HG02973 (cell line): Measurements from ENCODE around the gene MSI2.

Experiments used
- ATAC-seq: cut with Tn5 transposase; IDR thresholded peaks from one replicate; pipeline ENCODE4 v1.9.1; 2021; ENCODE audit warnings: moderate library complexity; ENCODE audit not compliant: unreplicated experiment

The MSI2 gene

DNA sequence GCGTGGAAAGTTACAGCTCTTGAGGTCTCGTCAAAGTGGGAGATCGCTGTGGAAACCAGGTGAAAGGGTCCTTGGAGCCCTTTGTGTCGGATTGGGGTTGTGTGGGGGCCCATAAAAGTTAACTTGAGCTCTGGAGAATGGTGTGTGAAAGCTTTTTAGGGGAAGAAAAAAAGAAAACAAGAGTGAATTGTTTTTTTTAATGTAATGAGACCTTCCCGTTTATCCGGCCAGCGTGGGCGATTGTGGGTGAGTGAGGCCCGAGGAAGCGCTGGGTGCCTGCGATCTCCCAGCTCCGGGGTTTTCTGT lies 150.6 kb downstream of the MSI2 start:
- no peak for ATAC-seq

DNA sequence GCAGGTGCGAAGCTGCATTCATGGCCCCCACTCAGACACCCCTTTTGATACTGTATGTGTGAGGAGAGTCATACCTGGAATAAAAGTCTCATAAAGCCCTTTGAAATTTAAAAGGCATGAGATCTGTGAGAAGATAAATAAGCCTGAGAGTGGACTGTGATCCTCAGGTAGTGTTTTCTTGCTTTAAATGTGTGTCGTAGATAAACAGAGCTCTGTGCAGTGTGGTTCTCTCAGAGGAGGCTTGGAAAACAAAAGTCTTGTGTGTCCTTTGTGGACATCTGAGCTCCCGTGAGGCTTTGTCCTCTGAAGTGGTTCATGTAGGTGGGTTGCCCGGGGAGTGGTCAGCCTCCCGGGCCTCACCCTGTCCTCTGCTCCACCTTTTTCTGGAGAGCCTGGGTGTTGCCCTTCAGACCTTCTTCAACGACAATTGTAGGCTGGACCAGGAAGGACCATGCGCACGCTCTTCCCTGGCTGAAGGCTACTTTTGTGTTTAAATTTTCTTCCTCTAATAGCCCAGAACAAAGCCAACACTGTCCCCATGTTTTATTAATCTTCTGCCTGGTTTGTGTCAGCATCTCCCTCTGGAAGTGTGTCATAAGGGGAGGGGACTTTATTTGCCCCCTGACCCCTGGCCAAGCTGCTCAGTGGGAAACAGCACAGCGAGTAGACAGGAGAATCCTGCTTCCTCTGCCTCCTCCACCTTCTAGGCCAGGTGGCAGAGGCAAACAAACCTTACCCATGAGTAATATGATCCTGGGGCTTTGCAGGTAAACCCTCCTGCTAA lies 151.2 kb downstream of the MSI2 start:
- no peak for ATAC-seq

DNA sequence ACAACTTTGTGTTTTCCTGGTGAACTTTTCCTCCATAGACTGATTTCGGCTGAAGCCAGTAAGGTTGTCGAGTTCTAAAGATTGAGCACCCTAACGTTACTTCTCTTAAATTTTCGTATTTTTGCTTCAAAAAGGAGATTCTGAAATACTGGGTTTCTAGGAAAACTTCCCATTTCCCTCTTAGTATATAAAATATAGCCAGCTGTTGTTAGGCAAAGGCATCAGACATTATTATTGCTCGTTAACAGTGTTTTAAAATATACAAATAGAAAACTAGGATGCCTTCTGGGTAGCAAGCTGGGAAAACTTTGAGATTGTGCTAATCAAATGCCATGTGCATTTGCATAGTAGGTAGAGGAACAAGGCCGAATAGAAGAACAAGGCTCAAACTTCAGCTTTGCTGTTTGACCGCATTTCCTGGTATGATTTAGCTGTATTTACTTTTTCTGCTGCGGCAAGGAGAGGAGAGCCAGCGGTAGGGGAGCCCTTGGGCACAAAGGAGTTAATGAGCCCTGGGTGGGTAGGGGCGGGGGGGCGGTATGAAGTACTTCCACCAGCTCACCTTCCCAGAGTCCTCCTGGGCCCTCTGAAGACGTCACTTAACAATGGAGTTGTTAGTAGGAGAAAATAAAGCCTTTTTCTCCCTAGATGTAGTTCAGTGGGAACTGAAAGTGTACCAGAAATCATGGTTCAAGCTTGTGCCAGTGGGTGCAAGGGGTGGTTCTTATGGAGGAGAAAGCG lies 151.9 kb downstream of the MSI2 start:
- ATAC-seq = peak; percentile 50

DNA sequence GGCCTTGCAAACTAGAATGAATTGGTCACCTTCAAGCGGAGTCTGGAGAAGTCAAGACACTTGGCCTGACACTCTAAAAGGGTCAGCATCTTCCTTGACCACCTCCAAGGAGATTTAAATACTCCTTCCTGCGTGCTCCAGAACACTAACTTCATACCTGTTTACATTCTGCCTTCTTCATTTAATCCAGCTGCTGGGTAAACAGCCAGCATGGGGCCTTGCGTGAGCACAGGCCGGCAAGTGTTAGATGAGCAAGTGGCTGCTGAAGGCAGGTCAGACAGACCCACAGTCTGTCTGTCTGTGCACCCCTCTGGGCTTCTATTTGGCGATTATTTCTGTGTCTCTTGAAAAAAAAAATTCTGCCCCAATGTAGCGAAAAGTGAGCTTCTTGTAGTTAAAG lies 153.8 kb downstream of the MSI2 start:
- ATAC-seq = no peak

DNA sequence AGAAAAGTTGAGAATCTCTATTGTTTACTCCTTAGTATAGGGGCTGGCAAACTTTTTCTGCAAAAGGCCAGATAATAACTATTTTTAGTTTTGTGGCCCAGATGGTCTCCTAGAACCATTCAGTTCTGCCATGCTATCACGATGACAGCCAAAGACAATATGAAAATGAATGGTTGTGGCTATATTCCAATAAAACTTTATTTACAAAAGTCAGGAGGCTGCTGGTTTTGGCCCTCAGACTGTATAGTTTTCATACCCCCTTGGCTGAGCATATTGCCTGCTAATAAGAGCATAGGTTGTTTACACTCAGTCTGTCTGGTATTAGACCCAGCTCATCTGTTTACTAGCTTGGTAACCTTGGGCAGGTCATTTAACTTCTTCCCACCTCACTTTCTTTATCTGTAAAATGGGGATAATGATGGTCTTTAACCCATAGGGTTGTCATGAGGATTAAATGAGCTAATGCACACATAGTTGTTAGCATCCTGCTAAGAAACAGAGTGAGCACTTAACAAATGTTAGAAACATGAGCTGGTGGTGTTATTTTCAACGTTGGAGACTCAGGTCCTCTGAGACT lies 156.3 kb downstream of the MSI2 start:
- no peak for ATAC-seq

DNA sequence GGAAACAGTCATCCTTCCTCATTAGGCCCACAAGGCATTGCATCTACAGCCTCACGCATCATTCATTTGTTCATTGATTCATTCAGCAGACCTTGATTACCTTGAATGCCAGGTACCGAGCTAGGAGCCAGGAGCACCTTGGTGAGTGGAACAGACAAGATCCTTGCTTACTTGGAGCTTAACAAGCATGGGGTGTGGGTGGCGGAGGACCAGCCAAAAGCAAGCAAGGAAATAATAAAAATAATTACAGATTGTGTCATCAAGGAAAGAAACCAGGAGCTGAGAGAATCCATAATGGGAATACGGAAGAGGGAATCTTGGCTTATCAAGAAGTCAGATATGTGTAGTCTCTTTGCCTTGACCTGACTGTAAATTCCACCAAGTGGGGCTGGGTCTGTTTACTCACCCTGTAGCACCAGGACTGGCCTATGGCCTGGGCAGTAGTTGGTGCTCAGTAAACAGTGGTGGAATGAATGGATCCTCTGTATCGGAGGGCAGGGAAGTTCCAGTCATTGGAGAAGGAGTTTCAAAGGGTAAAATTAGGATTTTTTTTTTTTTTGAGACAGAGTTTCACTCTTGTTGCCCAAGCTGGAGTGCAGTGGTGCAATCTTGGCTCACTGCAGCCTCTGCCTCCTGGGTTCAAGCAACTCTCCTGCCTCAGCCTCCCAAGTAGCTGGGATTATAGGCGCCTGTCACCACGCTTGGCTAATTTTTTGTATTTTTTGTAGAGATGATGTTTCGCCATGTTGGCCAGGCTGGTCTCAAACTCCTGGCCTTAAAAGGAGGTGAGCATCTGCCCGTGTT lies 157.7 kb downstream of the MSI2 start:
- no peak for ATAC-seq

DNA sequence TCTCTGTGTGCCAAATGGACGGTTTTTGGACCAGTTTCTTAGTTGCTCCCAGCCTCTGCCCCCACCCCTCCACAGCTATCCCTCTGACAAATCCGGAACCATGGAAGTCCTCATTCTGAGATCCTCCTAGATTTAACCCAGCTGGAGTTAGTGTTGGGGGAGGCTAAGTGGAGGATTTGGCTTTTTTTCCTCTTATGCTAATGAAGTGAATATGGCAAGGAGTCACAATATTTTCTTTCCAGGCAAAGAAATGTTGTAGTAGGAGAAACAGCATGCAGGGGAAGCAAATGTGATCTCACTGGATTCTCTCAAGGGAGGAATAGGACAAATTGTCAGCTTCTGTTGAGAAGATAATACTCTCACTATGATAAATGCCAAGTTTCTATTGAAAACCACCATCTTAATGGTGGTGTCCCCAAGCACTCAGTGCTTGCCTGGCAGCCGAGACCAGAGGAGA lies 159.5 kb downstream of the MSI2 start:
- no peak for ATAC-seq

DNA sequence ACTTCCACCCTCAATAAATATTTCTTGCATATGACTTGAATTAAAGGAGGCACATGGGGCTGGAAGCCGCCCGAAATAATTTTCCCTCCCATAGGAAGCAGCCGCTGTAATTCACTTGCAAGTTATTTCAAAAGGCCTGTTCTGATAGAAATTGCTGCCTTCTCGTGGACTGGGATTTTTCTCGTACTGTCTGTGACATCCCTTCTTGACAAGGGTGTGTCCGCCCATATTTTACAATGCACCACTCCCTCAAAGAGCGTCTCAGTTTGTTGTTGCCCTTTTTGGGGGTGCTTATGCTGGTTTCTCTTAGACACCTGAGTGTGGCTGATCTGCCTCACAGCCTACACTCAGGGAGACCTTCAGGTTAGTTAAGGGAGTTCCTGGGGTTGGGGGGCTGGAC lies 160.0 kb downstream of the MSI2 start:
- no peak for ATAC-seq

DNA sequence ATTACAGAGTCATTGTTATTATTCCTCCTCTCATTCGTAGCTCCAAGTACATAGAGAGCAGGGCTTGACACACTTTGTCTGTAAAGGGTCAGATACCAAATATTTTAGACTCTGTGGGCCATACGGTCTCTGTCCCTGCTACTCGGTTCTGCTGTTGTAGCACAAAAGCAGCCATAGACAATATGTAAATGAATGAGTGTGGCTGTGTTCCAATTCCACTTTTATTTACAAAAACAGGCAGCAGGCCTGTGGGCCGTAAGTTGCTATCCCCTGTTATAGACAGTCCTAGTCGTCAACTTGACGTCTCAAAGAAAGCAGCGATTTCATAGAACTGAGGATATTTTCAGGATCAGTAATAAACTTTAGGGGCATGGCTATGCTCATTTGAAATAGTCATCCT lies 161.6 kb downstream of the MSI2 start:
- no peak for ATAC-seq

DNA sequence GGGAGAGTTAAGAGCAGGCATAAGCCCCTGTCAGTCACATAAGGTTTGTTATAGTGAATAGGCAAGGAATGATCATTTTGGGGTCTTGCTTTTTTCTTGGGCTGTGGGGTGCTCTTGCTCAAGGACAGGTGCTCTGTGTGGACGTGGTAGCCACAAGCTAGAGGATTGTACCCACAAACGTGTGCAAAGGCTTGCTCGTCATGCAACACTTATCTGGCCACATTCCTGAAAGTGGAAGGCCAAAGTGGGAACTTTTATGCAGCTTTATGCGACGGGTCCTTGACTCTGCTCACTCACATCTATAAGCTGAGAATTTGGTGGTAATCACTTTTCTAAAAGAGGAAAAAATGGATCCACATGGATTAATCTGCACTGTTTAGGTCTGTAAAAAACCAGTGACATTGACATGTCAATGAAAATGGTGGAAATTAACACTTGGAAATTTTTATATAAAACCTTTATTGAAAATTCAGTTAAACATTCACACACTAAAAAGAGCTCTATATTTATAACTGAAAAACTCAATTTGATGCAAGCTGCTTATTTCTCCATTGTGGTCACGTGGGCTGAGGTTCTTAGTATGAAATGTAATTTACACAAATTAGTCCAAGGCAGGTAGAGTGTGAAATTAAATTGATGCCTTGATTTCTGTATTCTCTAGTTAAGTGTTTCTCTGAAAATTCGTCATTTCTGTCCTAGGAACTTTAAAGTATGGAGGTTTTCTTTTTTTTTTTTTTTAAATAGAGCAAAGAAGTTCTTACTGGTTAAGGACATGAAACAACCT lies 162.3 kb downstream of the MSI2 start:
- no peak for ATAC-seq

DNA sequence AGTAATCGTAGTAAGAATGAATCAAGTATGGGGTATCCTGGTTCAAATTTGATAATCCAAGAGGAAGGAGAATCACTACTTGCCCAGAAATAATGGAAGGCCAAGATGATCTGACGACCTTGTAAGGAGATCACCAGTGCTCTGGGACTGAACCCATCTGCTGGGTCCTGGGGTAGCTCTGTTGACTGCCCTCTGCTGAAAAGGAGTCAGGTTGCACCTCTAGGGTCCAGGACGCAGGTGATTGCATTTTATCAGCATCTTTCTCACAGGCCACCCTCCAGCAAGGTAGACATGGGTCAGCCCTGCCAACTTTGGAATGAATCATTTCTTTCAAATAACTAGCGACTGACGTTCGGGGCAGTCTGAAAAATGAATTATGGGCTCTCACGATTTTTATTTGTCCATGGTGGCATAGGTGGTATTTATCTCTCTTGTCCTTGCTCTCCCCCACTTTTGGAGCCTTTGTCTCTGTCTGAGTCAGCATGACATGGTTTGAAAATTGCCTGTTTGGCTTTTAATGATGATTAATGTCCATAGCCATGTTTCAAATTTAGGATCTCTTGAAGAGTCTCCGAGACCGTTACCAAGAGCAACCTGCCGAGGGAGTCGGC lies 163.7 kb downstream of the MSI2 start:
- no peak for ATAC-seq

DNA sequence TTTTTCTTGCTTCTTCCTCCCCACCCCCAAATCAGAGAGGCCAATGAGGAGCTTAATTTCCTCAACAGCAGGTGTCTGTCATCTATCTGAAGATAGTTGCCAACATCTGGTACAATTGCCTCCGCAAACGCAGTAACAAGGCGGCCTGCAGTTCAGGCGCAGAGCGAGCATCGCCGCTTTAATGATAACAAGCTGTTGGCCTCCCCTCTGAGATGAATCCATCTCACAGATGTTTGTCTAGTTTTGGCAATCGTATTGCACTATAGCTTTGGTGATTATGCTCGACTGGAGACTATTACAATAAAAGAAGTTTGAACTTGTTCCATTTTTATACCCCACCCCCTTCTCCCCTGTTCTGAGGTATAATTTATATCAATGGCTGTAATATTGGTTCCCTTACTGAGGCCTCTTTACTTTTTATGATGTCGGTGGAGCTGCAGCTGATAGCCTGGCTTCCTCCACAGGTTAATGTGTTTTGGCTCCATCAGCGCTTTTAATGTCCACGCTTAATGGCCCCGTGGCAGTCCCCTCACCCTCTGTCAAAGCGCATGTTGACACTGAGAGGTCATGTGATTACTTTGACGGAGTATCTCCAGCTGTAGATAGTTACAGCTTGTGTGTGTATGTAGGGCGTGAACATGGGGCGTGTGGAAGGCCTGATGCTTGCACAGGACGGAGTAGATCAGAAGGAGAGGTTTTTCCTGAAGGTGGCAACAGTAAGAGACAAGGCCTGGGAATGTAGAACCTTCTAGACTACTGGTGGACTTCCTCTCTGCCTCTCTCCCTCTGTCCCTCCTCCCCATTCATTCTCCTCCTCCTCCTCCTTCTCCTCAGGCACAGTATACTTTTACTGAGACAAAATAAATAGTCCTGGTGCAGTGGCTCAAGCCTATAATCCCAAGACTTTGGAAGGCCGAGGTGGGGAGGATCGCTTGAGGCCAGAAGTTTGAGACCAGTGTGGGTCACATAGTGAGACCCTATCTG lies 164.7 kb downstream of the MSI2 start:
- no peak for ATAC-seq

DNA sequence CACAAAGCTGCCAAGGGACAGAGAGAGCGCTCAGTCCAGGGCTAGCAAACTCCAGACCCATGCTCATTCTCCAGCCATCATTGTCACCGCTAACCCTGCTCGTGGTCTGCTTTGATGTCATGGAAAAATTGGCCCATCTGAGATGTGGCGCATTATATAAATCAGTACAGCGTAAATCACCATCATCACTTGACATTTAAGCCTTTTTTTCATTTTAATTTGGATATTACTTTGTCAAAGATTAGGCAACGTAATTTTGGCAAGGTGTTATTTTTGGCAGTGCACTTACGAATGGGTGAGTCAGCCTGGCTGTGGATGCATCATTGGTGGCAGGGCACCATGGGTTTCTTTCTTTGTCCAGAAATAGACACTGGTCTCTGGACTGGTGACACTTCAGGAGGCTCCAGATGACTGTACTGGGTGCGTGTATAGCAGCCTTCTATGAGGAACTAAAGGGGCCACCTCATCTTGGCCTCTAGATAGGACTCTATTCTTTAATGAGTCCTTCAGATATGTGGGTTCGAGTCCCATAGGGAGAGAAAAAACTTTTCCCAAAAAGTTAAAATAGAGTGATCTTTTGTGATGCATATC lies 166.3 kb downstream of the MSI2 start:
- peak; percentile 81 for ATAC-seq

DNA sequence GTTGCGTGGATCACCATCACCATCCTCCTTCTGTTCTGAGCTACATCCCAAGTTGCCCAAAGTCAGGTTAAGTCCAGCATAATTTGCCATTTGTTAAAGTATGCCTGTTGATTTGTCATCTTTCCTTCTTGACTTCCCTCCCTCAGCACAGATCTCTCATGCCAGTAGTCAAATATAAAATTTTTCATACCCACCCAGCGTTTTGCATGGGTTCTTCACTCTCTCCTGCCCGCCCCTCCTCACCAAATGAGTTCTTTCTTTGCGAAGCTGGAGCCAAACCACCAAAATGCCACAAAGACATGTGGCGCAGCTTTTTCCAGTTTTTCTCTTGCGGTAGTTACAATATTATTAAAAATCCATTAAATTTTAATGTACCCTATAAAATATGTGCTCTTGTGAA lies 167.2 kb downstream of the MSI2 start:
- ATAC-seq = no peak

DNA sequence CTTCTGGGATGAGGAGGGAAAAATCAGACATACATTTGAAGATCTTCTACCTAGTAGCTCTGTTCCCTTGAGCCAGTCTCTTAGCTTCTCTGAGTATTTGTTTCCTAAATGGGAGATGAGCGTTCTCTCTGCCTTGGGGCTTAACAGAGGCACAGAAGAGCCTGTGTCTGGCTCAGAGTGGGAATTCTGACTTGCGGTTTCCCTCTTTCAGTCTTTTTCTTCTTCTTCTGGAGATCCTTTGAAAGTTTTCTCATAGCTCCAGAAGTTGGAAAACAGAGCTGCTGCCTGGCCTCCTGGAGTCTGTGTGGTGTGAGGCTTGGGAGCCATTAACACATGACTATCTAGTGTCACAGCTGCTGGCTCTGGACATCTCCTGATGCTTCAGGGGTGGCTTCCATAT lies 167.9 kb downstream of the MSI2 start:
- ATAC-seq = no peak

DNA sequence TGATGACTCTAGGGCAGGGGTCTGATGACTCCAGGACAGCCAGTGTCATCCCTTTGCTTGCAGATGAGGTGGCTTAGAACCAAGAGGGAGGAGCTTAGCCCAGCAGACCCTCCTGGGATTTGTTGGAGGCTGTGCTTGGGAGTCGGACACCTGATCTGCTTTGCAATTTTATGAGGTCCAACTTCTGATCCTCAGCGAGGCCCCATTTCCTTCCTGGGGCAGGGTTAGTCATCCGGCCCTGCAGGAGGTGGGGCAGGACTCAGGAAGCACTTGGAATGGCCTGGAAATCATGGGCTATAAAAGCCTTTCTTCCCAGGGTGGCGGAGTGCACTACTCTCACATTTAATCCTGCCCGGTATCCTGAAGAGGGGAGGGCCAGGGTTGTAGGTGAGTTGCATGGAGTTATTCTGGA lies 168.5 kb downstream of the MSI2 start:
- ATAC-seq = no peak

DNA sequence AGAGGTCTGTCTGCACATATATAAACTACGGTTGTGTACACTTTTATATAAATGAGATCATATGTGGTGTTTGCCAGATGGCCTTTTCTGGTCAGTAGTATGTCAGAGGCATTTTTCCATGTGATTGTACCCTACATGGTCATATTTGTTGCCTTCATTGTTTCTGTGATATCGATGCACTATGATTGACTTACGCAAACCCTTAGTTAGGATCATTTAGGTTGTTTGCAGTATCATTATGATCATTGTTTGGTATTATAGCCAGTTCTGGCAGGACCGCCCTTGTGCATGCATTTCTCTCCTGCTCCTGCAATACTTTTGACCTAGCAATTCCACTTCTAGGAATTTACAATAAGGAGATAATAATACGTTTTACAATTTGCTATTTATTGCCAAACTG lies 169.1 kb downstream of the MSI2 start:
- no peak for ATAC-seq
